Osteoblast (primary cell): ENCODE data around the gene CMTM1. TPM values are rescaled to one million over a fixed set of nuclear protein-coding genes. Genes with fewer than 3 reads are reported as not detected.

Source experiments
- DNase-seq: peaks from one replicate; pipeline ENCODE4 v3.0.0; 2011; ENCODE audit warnings: low spot score, mixed read lengths; ENCODE audit not compliant: insufficient read length; ENCODE audit errors: missing footprints
- H2AFZ ChIP-seq: 2 replicates; pipeline ENCODE4 v1.6.0; 2011; ENCODE audit warnings: mild to moderate bottlenecking, low read length
- H3K27ac ChIP-seq: 2 replicates; pipeline ENCODE4 v1.5.1; 2011; ENCODE audit warnings: mild to moderate bottlenecking, low read depth, low read length, moderate library complexity
- H3K27me3 ChIP-seq: 2 replicates; pipeline ENCODE4 v1.6.0; 2012; ENCODE audit warnings: mild to moderate bottlenecking, control low read depth, inconsistent platforms, low read length, moderate library complexity; ENCODE audit not compliant: insufficient read depth
- H3K36me3 ChIP-seq: 2 replicates; pipeline ENCODE4 v1.5.1; 2011; ENCODE audit warnings: mild to moderate bottlenecking, low read length, control low read depth, moderate library complexity; ENCODE audit not compliant: insufficient read depth
- H3K4me1 ChIP-seq: 2 replicates; pipeline ENCODE4 v1.5.1; 2011; ENCODE audit warnings: mild to moderate bottlenecking, low read length, control low read depth, moderate library complexity; ENCODE audit not compliant: insufficient read depth
- H3K4me2 ChIP-seq: 2 replicates; pipeline ENCODE4 v1.6.0; 2011; ENCODE audit warnings: mild to moderate bottlenecking, low read length; ENCODE audit not compliant: insufficient read depth
- H3K4me3 ChIP-seq: fragments of 200-600 bp; sonication (generic); 3 replicates; pipeline ENCODE4 v1.5.1; 2012; ENCODE audit warnings: mild to moderate bottlenecking, low read length, inconsistent platforms; ENCODE audit not compliant: insufficient read depth
- H3K79me2 ChIP-seq: 2 replicates; pipeline ENCODE4 v1.6.0; 2012; ENCODE audit warnings: mild to moderate bottlenecking, low read length, control low read depth, inconsistent platforms; ENCODE audit not compliant: insufficient read depth
- H3K9me3 ChIP-seq: 2 replicates; pipeline ENCODE4 v1.5.1; 2011; ENCODE audit warnings: low read depth, low read length, control low read depth
- H4K20me1 ChIP-seq: 2 replicates; pipeline ENCODE4 v1.6.0; 2012; ENCODE audit warnings: mild to moderate bottlenecking, low read length, control low read depth; ENCODE audit not compliant: insufficient read depth
- total RNA-seq: library from RNA; depleted of rRNA; stranded (reverse); fragments of >200 nt; gene quantifications from 2 replicates; pipeline ENCODE4 v1.2.3, GENCODE V29; 2012
- TF ChIP-seq, protein P1 (sequence below): IDR thresholded peaks from 2 replicates; pipeline ENCODE4 v1.5.1; 2011; ENCODE audit warnings: mild to moderate bottlenecking, low read depth, low read length, moderate library complexity; ENCODE audit errors: extremely low read depth

Gene CMTM1
- total RNA-seq, 1 donor = 4.0 TPM

GRCh38 chr16:66588981-66589713 lies 22.9 kb downstream of the CMTM1 start:
- TF ChIP-seq, protein P1, sequence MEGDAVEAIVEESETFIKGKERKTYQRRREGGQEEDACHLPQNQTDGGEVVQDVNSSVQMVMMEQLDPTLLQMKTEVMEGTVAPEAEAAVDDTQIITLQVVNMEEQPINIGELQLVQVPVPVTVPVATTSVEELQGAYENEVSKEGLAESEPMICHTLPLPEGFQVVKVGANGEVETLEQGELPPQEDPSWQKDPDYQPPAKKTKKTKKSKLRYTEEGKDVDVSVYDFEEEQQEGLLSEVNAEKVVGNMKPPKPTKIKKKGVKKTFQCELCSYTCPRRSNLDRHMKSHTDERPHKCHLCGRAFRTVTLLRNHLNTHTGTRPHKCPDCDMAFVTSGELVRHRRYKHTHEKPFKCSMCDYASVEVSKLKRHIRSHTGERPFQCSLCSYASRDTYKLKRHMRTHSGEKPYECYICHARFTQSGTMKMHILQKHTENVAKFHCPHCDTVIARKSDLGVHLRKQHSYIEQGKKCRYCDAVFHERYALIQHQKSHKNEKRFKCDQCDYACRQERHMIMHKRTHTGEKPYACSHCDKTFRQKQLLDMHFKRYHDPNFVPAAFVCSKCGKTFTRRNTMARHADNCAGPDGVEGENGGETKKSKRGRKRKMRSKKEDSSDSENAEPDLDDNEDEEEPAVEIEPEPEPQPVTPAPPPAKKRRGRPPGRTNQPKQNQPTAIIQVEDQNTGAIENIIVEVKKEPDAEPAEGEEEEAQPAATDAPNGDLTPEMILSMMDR = peak; percentile 84
- peaks cover 4% of the 10 kb centered on the region for H3K4me1 ChIP-seq
- H3K9me3 ChIP-seq = no peaks in the 10 kb centered on the region
- no peak overlapping the region for H3K27ac ChIP-seq
- no peak overlapping the region for H3K4me3 ChIP-seq
- H3K27me3 ChIP-seq = no peaks in the 10 kb centered on the region
- H3K36me3 ChIP-seq = no peaks in the 10 kb centered on the region
- no peak overlapping the region for H3K4me2 ChIP-seq
- peak; percentile 88 for DNase-seq
- no peaks in the 10 kb centered on the region for H4K20me1 ChIP-seq
- no peaks in the 10 kb centered on the region for H3K79me2 ChIP-seq
- H2AFZ ChIP-seq = peak overlapping the region; percentile 29

DNA sequence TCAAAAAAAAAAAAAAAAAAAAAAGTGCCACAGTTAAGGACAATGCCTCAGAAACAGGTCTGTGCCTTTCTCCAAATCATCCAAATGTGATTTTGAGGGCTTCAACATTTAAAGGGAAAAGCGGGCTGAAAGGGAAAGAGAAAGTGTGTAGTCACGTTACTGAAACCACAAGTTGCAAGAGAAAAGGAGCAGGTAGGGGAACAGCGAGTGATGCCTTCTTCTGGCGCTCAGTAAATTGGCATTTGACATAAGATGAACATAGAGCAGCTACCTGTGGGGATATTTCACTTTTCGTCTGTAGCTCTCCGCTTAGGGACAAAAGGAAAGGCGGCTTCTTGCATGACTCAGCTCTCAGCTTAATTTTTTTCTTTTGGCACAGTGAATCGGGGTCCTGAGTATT lies 24.1 kb downstream of the CMTM1 start:
- H3K4me1 ChIP-seq = peaks cover 4% of the 10 kb centered on the region
- H4K20me1 ChIP-seq = no peaks in the 10 kb centered on the region
- DNase-seq = no peak
- no peak overlapping the region for H2AFZ ChIP-seq
- no peaks in the 10 kb centered on the region for H3K9me3 ChIP-seq
- H3K27me3 ChIP-seq = no peaks in the 10 kb centered on the region
- no peaks in the 10 kb centered on the region for H3K79me2 ChIP-seq
- peak overlapping the region; percentile 42 for H3K4me2 ChIP-seq
- H3K36me3 ChIP-seq = no peaks in the 10 kb centered on the region
- H3K27ac ChIP-seq = no peak overlapping the region
- TF ChIP-seq, protein P1 = no peak
- peak overlapping the region; percentile 15 for H3K4me3 ChIP-seq

GRCh38 chr16:66591018-66591417 lies 24.8 kb downstream of the CMTM1 start:
- Histone ChIP-seq H3K4me3 (no peak overlapping the region), H3K4me1 (peaks cover 4% of the 10 kb centered on the region), H3K9me3 (no peaks in the 10 kb centered on the region), H3K4me2 (no peak overlapping the region), H3K36me3 (no peaks in the 10 kb centered on the region), H2AFZ (no peak overlapping the region), H3K27me3 (no peaks in the 10 kb centered on the region), H3K79me2 (no peaks in the 10 kb centered on the region), H3K27ac (no peak overlapping the region), H4K20me1 (no peaks in the 10 kb centered on the region)
- TF ChIP-seq, protein P1 = no peak
- DNase-seq = no peak

DNA sequence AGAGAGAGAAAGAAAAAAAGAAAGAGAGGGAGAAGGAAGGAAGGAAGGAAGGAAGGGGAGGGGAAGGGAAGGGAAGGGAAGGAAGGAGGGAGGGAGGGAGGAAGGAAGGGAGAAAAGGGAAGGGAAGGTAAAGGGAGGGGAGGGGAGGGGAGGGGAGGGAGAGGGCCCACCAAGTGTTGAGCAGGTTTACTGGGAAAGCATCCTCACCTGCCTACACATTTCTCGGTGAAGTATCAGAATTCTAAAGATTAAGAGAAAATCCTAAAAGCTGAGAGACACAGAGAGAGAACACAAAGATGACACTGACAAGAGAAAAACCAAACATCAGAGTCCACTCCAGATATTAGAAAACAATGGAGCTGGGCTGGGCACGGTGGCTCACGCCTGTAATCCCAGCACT lies 26.0 kb downstream of the CMTM1 start:
- no peak for DNase-seq
- Histone ChIP-seq H3K27me3 (no peaks in the 10 kb centered on the region), H3K36me3 (no peaks in the 10 kb centered on the region), H3K4me1 (peaks cover 4% of the 10 kb centered on the region), H2AFZ (no peak overlapping the region), H3K4me2 (no peak overlapping the region), H3K4me3 (no peak overlapping the region), H3K79me2 (no peaks in the 10 kb centered on the region), H4K20me1 (no peaks in the 10 kb centered on the region), H3K9me3 (no peaks in the 10 kb centered on the region), H3K27ac (no peak overlapping the region)
- TF ChIP-seq, protein P1 = no peak
